Fibroblast of lung (primary cell): ENCODE measurements around the gene SERINC5.

Experiments
- CTCF ChIP-seq, 2 donors: IDR thresholded peaks in 1 of 2; conservative IDR thresholded peaks in 1 of 2; 1 replicate in 1 of 2; 2 replicates in 1 of 2; pipeline ENCODE4 v1.5.1; 2011 to 2012; ENCODE audit warnings: low read length in 2 of 2, control low read depth in 1 of 2, inconsistent platforms in 1 of 2, low read depth in 1 of 2, mild to moderate bottlenecking in 1 of 2
- EZH2 ChIP-seq: IDR thresholded peaks from 2 replicates; pipeline ENCODE4 v1.5.1; 2012; ENCODE audit warnings: low read length, control low read depth, mild to moderate bottlenecking; ENCODE audit errors: missing control alignments

GRCh38 chr5:80269991-80270438, 14.2 kb upstream of the SERINC5 start:
- TF ChIP-seq EZH2, result no peak
- no peak for TF ChIP-seq CTCF (conservative IDR thresholded peaks at IDR 0.05 in 1 of 2, IDR thresholded peaks at IDR 0.05 in 1 of 2; ENCODE audit: low read depth in 1 of 2, low read length in 2 of 2)
